GM23338 (cell line): ENCODE data around the gene SYT11. TPM values are rescaled to one million over a fixed set of nuclear protein-coding genes. Genes with fewer than 3 reads are reported as not detected.
A peak's percentile ranks its signal among the peaks of the same experiment; 100 is the strongest.

Experiments used
- ATAC-seq: fragments of 200-7000 bp; cut with Tn5 transposase; 3 replicates; pipeline ENCODE4 v1.9.1; 2020
- DNase-seq: peaks from one replicate; pipeline ENCODE4 v3.0.0-alpha.2; 2015; ENCODE audit warnings: low spot score
- H2AFZ ChIP-seq: fragments of 200-600 bp; sonication (generic); 2 replicates; pipeline ENCODE4 v1.8.0; 2016; ENCODE audit warnings: antibody characterized with exemption, mild to moderate bottlenecking, moderate library complexity
- H3F3A ChIP-seq: fragments of 200-600 bp; sonication (generic); replicated peaks from 2 replicates; pipeline ENCODE4 v1.8.0; 2017; ENCODE audit warnings: antibody characterized with exemption, mixed run types, low read depth
- H3K27ac ChIP-seq: fragments of 200-600 bp; sonication (generic); 2 replicates; pipeline ENCODE4 v1.6.1; 2016; ENCODE audit warnings: low read depth
- H3K27me3 ChIP-seq: fragments of 200-600 bp; sonication (generic); 2 replicates; pipeline ENCODE4 v1.8.0; 2016; ENCODE audit warnings: mild to moderate bottlenecking, mixed run types, moderate library complexity; ENCODE audit not compliant: insufficient read depth
- H3K36me3 ChIP-seq: fragments of 200-600 bp; sonication (generic); 2 replicates; pipeline ENCODE4 v1.8.0; 2016; ENCODE audit warnings: mild to moderate bottlenecking; ENCODE audit not compliant: insufficient read depth
- H3K4me1 ChIP-seq: fragments of 200-600 bp; sonication (generic); 2 replicates; pipeline ENCODE4 v1.8.0; 2016; ENCODE audit warnings: mild to moderate bottlenecking, moderate library complexity; ENCODE audit not compliant: insufficient read depth
- H3K4me2 ChIP-seq: fragments of 200-600 bp; sonication (generic); 2 replicates; pipeline ENCODE4 v1.7.1; 2017; ENCODE audit warnings: mixed run types
- H3K4me3 ChIP-seq: fragments of 200-600 bp; sonication (generic); 2 replicates; pipeline ENCODE4 v1.6.1; 2016; ENCODE audit warnings: mixed run types
- H3K79me2 ChIP-seq: fragments of 200-600 bp; sonication (generic); replicated peaks from 2 replicates; pipeline ENCODE4 v1.8.0; 2017; ENCODE audit warnings: mild to moderate bottlenecking; ENCODE audit not compliant: insufficient read depth
- H3K9me2 ChIP-seq: fragments of 200-600 bp; sonication (generic); 2 replicates; pipeline ENCODE4 v1.8.0; 2017; ENCODE audit not compliant: insufficient read depth
- H4K20me1 ChIP-seq: fragments of 200-600 bp; sonication (generic); replicated peaks from 2 replicates; pipeline ENCODE4 v1.8.0; 2017; ENCODE audit warnings: mild to moderate bottlenecking; ENCODE audit not compliant: insufficient read depth
- H3K27ac Mint-ChIP-seq: 2 replicates; pipeline ENCODE4 v1.8.0; 2020; ENCODE audit warnings: inconsistent platforms, mild to moderate bottlenecking, moderate library complexity, mixed read lengths
- H3K27me3 Mint-ChIP-seq: 3 replicates; pipeline ENCODE4 v1.8.0; 2022; ENCODE audit warnings: low read depth, mild to moderate bottlenecking, moderate library complexity, mixed read lengths, inconsistent platforms; ENCODE audit not compliant: insufficient read depth, poor library complexity
- H3K36me3 Mint-ChIP-seq: 3 replicates; pipeline ENCODE4 v1.8.0; 2021; ENCODE audit warnings: low read depth, mild to moderate bottlenecking, inconsistent platforms, moderate library complexity, mixed read lengths
- H3K4me1 Mint-ChIP-seq: 3 replicates; pipeline ENCODE4 v1.8.0; 2020; ENCODE audit warnings: mild to moderate bottlenecking, inconsistent platforms, mixed read lengths
- H3K4me3 Mint-ChIP-seq: 3 replicates; pipeline ENCODE4 v1.8.0; 2021; ENCODE audit warnings: moderate library complexity, mild to moderate bottlenecking, inconsistent platforms, mixed read lengths
- H3K9me3 Mint-ChIP-seq: 3 replicates; pipeline ENCODE4 v1.8.0; 2020; ENCODE audit warnings: moderate library complexity, mild to moderate bottlenecking, inconsistent platforms, mixed read lengths
- CREB1 ChIP-seq: fragments of 250-450 bp; sonication (Bioruptor Pico); IDR thresholded peaks from 2 replicates; pipeline ENCODE4 v1.5.0; 2020; ENCODE audit warnings: low read depth, mild to moderate bottlenecking, moderate library complexity
- EZH2 ChIP-seq: fragments of 200-600 bp; sonication (generic); IDR thresholded peaks from one replicate; pipeline ENCODE4 v1.8.0; 2017; ENCODE audit warnings: antibody characterized with exemption, mild to moderate bottlenecking, low read depth; ENCODE audit not compliant: unreplicated experiment
- EZH2phosphoT487 ChIP-seq: fragments of 200-600 bp; sonication (generic); IDR thresholded peaks from one replicate; pipeline ENCODE4 v1.8.1; 2018; ENCODE audit warnings: antibody characterized with exemption; ENCODE audit not compliant: unreplicated experiment
- JUNB ChIP-seq: IDR thresholded peaks from one replicate; pipeline ENCODE4 v1.6.1; 2016; ENCODE audit warnings: antibody characterized with exemption; ENCODE audit not compliant: unreplicated experiment
- NANOG ChIP-seq: IDR thresholded peaks from 2 replicates; pipeline ENCODE4 v1.6.1; 2016; ENCODE audit warnings: antibody characterized with exemption, borderline replicate concordance
- POLR2AphosphoS5 ChIP-seq: IDR thresholded peaks from 2 replicates; pipeline ENCODE4 v1.6.1; 2016; ENCODE audit warnings: antibody characterized with exemption, low read depth
- STAT1 ChIP-seq: IDR thresholded peaks from one replicate; pipeline ENCODE4 v1.6.1; 2016; ENCODE audit warnings: antibody characterized with exemption; ENCODE audit not compliant: unreplicated experiment
- ZNF114 ChIP-seq: fragments of 250-450 bp; sonication (Bioruptor Pico); IDR thresholded peaks from 2 replicates; pipeline ENCODE4 v1.5.0; 2020; ENCODE audit warnings: mild to moderate bottlenecking, moderate library complexity
- ZNF331 ChIP-seq: fragments of 250-450 bp; sonication (Bioruptor Pico); IDR thresholded peaks from 2 replicates; pipeline ENCODE4 v1.5.0; 2020; ENCODE audit warnings: low read depth, mild to moderate bottlenecking, moderate library complexity
- polyA plus RNA-seq: library from polyadenylated mRNA; unstranded; fragments of >200 nt; fragmentation: Nextera tagmentation; extraction: Ambion mirVana; gene quantifications from 2 replicates; pipeline ENCODE4 v1.2.1, GENCODE V29; 2016
- total RNA-seq: library from RNA; depleted of rRNA; stranded (reverse); fragments of >200 nt; shearing (Covaris generic); gene quantifications from 2 replicates; pipeline ENCODE4 v1.2.3, GENCODE V29; 2014
- TF ChIP-seq, protein P1 (sequence below): fragments of 250-450 bp; sonication (Bioruptor Pico); IDR thresholded peaks from 2 replicates; pipeline ENCODE4 v1.5.0; 2020; ENCODE audit warnings: mild to moderate bottlenecking, moderate library complexity
- TF ChIP-seq, protein P2 (sequence below), 2 experiments: fragments of 200-600 bp in 1 of 2; sonication (generic) in 1 of 2; conservative IDR thresholded peaks; 2 replicates each; pipeline versions ENCODE4 v1.5.1 to v1.6.1; 2016 to 2017; ENCODE audit warnings: antibody characterized with exemption in 2 of 2, low read depth in 2 of 2, mild to moderate bottlenecking in 2 of 2, moderate library complexity in 1 of 2
- TF ChIP-seq, protein P3 (sequence below): IDR thresholded peaks from one replicate; pipeline ENCODE4 v1.6.1; 2018; ENCODE audit warnings: antibody characterized with exemption; ENCODE audit not compliant: unreplicated experiment
- TF ChIP-seq, protein P4 (sequence below): IDR thresholded peaks from 2 replicates; pipeline ENCODE4 v1.6.1; 2016; ENCODE audit warnings: antibody characterized with exemption

Gene SYT11
- total and polyA plus RNA-seq, 2 experiments from 2014 or later: 3.9 to 15.9 TPM

DNA sequence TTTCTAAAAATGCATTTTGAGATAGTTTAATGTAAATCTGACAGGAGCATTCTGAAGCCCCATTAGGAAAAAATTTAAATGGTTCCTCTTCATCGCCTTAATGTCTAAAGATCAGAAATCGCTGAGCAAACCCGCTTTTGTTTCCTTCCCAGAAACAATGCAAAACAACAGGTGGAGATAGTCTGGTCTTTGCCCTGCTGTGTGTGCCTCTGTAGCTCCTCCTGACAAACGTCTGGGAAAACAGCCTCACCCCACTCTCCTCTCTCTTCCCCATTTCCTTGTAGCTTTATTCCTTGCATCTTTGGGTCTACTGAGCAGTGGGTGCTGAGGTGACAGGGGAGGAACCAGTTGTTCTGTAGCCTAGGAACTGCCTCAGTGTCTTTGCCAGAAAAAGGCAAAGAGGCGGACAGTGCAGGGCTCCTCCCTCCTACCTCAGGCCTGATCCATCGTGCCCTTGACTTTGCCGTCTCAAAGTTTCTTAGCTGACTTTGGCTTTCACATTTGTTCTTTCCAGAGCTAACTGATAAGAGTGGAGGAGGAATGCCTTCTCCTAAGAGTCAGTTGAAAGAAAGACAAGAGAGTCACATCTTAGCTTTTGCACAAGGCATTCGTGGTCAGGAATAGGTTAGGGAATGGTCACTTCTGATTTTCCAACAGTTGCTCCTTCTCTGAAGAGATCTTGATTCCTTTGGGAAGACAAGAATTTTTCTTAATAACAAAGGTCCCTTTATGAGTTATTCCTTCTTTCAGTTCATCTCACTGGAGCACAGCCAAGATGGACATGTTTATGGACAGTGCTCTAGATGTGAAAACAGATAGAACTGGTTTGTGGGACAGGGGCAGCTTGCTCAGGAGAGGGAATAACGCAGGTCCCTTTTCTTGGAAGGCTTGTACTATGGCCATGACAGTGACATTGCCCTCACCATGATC, 24.9 kb downstream of the SYT11 start:
- Mint-ChIP-seq H3K27ac (no peak overlapping the region; the same call in 1 of the 2 replicates), H3K9me3 (no peaks in the 10 kb centered on the region), H3K4me1 (peaks cover 8% of the 10 kb centered on the region), H3K36me3 (no peaks in the 10 kb centered on the region), H3K27me3 (peaks cover 2% of the 10 kb centered on the region), H3K4me3 (no peak overlapping the region)
- H3K4me2 ChIP-seq: no peak overlapping the region
- no peak overlapping the region for H3K27ac ChIP-seq
- ATAC-seq (peak; percentile 59), DNase-seq (no peak)
- no peaks in the 10 kb centered on the region; the same call in 1 of the 2 replicates for H4K20me1 ChIP-seq
- H3K9me2 ChIP-seq: no peaks in the 10 kb centered on the region
- H3K79me2 ChIP-seq: no peaks in the 10 kb centered on the region
- no peaks in the 10 kb centered on the region for H3F3A ChIP-seq
- no peak overlapping the region for H2AFZ ChIP-seq
- no peak for TF ChIP-seq EZH2phosphoT487
- no peak for TF ChIP-seq EZH2
- TF ChIP-seq POLR2AphosphoS5: no peak
- TF ChIP-seq CREB1 (CRISPR knock-in tag): no peak
- TF ChIP-seq ZNF114 (CRISPR knock-in tag): no peak
- TF ChIP-seq, protein P1, sequence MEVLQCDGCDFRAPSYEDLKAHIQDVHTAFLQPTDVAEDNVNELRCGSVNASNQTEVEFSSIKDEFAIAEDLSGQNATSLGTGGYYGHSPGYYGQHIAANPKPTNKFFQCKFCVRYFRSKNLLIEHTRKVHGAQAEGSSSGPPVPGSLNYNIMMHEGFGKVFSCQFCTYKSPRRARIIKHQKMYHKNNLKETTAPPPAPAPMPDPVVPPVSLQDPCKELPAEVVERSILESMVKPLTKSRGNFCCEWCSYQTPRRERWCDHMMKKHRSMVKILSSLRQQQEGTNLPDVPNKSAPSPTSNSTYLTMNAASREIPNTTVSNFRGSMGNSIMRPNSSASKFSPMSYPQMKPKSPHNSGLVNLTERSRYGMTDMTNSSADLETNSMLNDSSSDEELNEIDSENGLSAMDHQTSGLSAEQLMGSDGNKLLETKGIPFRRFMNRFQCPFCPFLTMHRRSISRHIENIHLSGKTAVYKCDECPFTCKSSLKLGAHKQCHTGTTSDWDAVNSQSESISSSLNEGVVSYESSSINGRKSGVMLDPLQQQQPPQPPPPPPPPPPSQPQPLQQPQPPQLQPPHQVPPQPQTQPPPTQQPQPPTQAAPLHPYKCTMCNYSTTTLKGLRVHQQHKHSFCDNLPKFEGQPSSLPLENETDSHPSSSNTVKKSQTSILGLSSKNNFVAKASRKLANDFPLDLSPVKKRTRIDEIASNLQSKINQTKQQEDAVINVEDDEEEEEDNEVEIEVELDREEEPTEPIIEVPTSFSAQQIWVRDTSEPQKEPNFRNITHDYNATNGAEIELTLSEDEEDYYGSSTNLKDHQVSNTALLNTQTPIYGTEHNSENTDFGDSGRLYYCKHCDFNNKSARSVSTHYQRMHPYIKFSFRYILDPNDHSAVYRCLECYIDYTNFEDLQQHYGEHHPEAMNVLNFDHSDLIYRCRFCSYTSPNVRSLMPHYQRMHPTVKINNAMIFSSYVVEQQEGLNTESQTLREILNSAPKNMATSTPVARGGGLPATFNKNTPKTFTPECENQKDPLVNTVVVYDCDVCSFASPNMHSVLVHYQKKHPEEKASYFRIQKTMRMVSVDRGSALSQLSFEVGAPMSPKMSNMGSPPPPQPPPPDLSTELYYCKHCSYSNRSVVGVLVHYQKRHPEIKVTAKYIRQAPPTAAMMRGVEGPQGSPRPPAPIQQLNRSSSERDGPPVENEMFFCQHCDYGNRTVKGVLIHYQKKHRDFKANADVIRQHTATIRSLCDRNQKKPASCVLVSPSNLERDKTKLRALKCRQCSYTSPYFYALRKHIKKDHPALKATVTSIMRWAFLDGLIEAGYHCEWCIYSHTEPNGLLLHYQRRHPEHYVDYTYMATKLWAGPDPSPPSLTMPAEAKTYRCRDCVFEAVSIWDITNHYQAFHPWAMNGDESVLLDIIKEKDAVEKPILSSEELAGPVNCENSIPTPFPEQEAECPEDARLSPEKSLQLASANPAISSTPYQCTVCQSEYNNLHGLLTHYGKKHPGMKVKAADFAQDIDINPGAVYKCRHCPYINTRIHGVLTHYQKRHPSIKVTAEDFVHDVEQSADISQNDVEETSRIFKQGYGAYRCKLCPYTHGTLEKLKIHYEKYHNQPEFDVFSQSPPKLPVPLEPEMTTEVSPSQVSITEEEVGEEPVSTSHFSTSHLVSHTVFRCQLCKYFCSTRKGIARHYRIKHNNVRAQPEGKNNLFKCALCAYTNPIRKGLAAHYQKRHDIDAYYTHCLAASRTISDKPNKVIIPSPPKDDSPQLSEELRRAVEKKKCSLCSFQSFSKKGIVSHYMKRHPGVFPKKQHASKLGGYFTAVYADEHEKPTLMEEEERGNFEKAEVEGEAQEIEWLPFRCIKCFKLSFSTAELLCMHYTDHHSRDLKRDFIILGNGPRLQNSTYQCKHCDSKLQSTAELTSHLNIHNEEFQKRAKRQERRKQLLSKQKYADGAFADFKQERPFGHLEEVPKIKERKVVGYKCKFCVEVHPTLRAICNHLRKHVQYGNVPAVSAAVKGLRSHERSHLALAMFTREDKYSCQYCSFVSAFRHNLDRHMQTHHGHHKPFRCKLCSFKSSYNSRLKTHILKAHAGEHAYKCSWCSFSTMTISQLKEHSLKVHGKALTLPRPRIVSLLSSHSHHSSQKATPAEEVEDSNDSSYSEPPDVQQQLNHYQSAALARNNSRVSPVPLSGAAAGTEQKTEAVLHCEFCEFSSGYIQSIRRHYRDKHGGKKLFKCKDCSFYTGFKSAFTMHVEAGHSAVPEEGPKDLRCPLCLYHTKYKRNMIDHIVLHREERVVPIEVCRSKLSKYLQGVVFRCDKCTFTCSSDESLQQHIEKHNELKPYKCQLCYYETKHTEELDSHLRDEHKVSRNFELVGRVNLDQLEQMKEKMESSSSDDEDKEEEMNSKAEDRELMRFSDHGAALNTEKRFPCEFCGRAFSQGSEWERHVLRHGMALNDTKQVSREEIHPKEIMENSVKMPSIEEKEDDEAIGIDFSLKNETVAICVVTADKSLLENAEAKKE: no peak
- no peak for TF ChIP-seq ZNF331
- TF ChIP-seq, protein P2, sequence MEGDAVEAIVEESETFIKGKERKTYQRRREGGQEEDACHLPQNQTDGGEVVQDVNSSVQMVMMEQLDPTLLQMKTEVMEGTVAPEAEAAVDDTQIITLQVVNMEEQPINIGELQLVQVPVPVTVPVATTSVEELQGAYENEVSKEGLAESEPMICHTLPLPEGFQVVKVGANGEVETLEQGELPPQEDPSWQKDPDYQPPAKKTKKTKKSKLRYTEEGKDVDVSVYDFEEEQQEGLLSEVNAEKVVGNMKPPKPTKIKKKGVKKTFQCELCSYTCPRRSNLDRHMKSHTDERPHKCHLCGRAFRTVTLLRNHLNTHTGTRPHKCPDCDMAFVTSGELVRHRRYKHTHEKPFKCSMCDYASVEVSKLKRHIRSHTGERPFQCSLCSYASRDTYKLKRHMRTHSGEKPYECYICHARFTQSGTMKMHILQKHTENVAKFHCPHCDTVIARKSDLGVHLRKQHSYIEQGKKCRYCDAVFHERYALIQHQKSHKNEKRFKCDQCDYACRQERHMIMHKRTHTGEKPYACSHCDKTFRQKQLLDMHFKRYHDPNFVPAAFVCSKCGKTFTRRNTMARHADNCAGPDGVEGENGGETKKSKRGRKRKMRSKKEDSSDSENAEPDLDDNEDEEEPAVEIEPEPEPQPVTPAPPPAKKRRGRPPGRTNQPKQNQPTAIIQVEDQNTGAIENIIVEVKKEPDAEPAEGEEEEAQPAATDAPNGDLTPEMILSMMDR (conservative IDR thresholded peaks at IDR 0.05; ENCODE audit: low read depth in 2 of 2): no peak
- TF ChIP-seq NANOG: no peak
- no peak for TF ChIP-seq JUNB
- no peak for TF ChIP-seq STAT1
- TF ChIP-seq, protein P3, sequence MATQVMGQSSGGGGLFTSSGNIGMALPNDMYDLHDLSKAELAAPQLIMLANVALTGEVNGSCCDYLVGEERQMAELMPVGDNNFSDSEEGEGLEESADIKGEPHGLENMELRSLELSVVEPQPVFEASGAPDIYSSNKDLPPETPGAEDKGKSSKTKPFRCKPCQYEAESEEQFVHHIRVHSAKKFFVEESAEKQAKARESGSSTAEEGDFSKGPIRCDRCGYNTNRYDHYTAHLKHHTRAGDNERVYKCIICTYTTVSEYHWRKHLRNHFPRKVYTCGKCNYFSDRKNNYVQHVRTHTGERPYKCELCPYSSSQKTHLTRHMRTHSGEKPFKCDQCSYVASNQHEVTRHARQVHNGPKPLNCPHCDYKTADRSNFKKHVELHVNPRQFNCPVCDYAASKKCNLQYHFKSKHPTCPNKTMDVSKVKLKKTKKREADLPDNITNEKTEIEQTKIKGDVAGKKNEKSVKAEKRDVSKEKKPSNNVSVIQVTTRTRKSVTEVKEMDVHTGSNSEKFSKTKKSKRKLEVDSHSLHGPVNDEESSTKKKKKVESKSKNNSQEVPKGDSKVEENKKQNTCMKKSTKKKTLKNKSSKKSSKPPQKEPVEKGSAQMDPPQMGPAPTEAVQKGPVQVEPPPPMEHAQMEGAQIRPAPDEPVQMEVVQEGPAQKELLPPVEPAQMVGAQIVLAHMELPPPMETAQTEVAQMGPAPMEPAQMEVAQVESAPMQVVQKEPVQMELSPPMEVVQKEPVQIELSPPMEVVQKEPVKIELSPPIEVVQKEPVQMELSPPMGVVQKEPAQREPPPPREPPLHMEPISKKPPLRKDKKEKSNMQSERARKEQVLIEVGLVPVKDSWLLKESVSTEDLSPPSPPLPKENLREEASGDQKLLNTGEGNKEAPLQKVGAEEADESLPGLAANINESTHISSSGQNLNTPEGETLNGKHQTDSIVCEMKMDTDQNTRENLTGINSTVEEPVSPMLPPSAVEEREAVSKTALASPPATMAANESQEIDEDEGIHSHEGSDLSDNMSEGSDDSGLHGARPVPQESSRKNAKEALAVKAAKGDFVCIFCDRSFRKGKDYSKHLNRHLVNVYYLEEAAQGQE: no peak
- TF ChIP-seq, protein P4, sequence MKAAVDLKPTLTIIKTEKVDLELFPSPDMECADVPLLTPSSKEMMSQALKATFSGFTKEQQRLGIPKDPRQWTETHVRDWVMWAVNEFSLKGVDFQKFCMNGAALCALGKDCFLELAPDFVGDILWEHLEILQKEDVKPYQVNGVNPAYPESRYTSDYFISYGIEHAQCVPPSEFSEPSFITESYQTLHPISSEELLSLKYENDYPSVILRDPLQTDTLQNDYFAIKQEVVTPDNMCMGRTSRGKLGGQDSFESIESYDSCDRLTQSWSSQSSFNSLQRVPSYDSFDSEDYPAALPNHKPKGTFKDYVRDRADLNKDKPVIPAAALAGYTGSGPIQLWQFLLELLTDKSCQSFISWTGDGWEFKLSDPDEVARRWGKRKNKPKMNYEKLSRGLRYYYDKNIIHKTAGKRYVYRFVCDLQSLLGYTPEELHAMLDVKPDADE: no peak
- H3K36me3 ChIP-seq: no peaks in the 10 kb centered on the region; the same call in 1 of the 2 replicates
- no peak overlapping the region for H3K4me3 ChIP-seq
- H3K4me1 ChIP-seq: 0 out of 2 replicates have a peak, but pooled peaks cover 3% of the 10 kb centered on the region
- no peaks in the 10 kb centered on the region for H3K27me3 ChIP-seq
